Astrocyte (in vitro differentiated cells and primary cell): ENCODE data around the gene RNFT2. TPM values are rescaled to one million over a fixed set of nuclear protein-coding genes. Genes with fewer than 3 reads are reported as not detected.

Experiments used
- DNase-seq: peaks from one replicate; pipeline ENCODE4 v3.0.0-alpha.2; 2010; ENCODE audit warnings: low read depth
- FAIRE-seq: peaks from 2 replicates; lab custom pipeline; 2011; peaks lifted over from hg19 to GRCh38; lab: Jason Lieb, UNC
- H2AFZ ChIP-seq: 2 replicates; pipeline ENCODE4 v1.6.0; 2012; ENCODE audit warnings: low read depth, low read length, inconsistent platforms
- H3K27ac ChIP-seq: 2 replicates; pipeline ENCODE4 v1.5.1; 2011; ENCODE audit warnings: low read depth, low read length, inconsistent platforms
- H3K27me3 ChIP-seq: 2 replicates; pipeline ENCODE4 v1.6.0; 2011; ENCODE audit warnings: low read length, inconsistent platforms; ENCODE audit not compliant: insufficient read depth
- H3K36me3 ChIP-seq: 2 replicates; pipeline ENCODE4 v1.5.1; 2011; ENCODE audit warnings: low read length, inconsistent platforms; ENCODE audit not compliant: insufficient read depth
- H3K4me1 ChIP-seq: 2 replicates; pipeline ENCODE4 v1.5.1; 2011; ENCODE audit warnings: low read length, inconsistent platforms; ENCODE audit not compliant: insufficient read depth
- H3K4me2 ChIP-seq: 2 replicates; pipeline ENCODE4 v1.6.0; 2012; ENCODE audit warnings: low read length, inconsistent platforms
- H3K4me3 ChIP-seq: 2 replicates; pipeline ENCODE4 v1.5.1; 2011; ENCODE audit warnings: low read depth, mild to moderate bottlenecking, low read length, inconsistent platforms; ENCODE audit not compliant: insufficient read depth
- H3K79me2 ChIP-seq: 2 replicates; pipeline ENCODE4 v1.6.0; 2012; ENCODE audit warnings: mild to moderate bottlenecking, low read length, inconsistent platforms; ENCODE audit not compliant: insufficient read depth
- H3K9ac ChIP-seq: 2 replicates; pipeline ENCODE4 v1.6.0; 2012; ENCODE audit warnings: mild to moderate bottlenecking, low read length, inconsistent platforms
- H3K9me3 ChIP-seq: 2 replicates; pipeline ENCODE4 v1.5.1; 2012; ENCODE audit warnings: low read depth, mild to moderate bottlenecking, low read length, inconsistent platforms; ENCODE audit not compliant: insufficient read depth
- H4K20me1 ChIP-seq: 2 replicates; pipeline ENCODE4 v1.6.0; 2012; ENCODE audit warnings: low read length, inconsistent platforms; ENCODE audit not compliant: insufficient read depth
- H3K27ac Mint-ChIP-seq: one replicate; pipeline ENCODE4 v1.8.0; 2021; ENCODE audit warnings: mild to moderate bottlenecking, mixed read lengths; ENCODE audit not compliant: unreplicated experiment
- H3K27me3 Mint-ChIP-seq: one replicate; pipeline ENCODE4 v1.8.0; 2021; ENCODE audit warnings: low read depth, mixed read lengths; ENCODE audit not compliant: unreplicated experiment
- H3K36me3 Mint-ChIP-seq: one replicate; pipeline ENCODE4 v1.8.0; 2021; ENCODE audit warnings: low read depth, mixed read lengths; ENCODE audit not compliant: unreplicated experiment
- H3K4me1 Mint-ChIP-seq: one replicate; pipeline ENCODE4 v1.8.0; 2021; ENCODE audit warnings: low read depth, mixed read lengths; ENCODE audit not compliant: unreplicated experiment
- H3K4me3 Mint-ChIP-seq: one replicate; pipeline ENCODE4 v1.8.0; 2021; ENCODE audit warnings: mild to moderate bottlenecking, moderate library complexity, mixed read lengths; ENCODE audit not compliant: unreplicated experiment
- H3K9me3 Mint-ChIP-seq: one replicate; pipeline ENCODE4 v1.8.0; 2021; ENCODE audit warnings: mild to moderate bottlenecking, mixed read lengths; ENCODE audit not compliant: unreplicated experiment
- EZH2 ChIP-seq: IDR thresholded peaks from 2 replicates; pipeline ENCODE4 v1.6.1; 2012; ENCODE audit warnings: mild to moderate bottlenecking, low read length, inconsistent platforms; ENCODE audit not compliant: insufficient read depth
- total RNA-seq: library from RNA; stranded (reverse); gene quantifications from 2 replicates; pipeline ENCODE4 v1.2.1, GENCODE V29; 2021
- TF ChIP-seq, protein P1 (sequence below): IDR thresholded peaks from 2 replicates; pipeline ENCODE4 v1.5.1; 2011; ENCODE audit warnings: low read depth, mild to moderate bottlenecking, inconsistent platforms, low read length, moderate library complexity; ENCODE audit not compliant: insufficient read depth

The RNFT2 gene
- total RNA-seq, 1 donor from 2014 or later, result 8.9 TPM

DNA sequence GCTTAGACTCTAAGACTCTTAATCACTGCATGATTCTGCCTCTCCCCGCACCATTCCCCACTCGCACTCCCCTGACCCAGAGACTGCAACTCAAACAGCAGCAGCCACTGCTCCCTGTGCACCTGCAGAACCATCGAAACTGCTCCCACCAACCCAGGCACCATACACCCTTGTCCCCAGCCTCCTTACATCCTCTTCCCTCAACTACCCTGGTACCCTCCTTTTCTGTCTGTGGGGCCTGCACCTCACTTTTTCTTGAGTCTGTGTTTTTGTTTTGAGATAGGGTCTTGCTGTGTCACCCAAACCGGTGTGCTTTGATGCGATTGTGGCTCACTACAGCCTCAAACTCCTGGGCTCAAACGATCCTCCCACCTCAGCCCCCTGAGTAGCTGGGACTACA, 69.4 kb downstream of the RNFT2 start:
- H3K27ac ChIP-seq, result no peak overlapping the region
- no peaks in the 10 kb centered on the region for H3K9me3 Mint-ChIP-seq
- H3K27me3 Mint-ChIP-seq, result no peaks in the 10 kb centered on the region
- no peaks in the 10 kb centered on the region for H3K27me3 ChIP-seq
- H3K9ac ChIP-seq, result no peak overlapping the region
- no peak overlapping the region for H3K4me3 Mint-ChIP-seq
- no peak overlapping the region for H3K4me3 ChIP-seq
- no peaks in the 10 kb centered on the region for H3K9me3 ChIP-seq
- no peak overlapping the region for H3K4me2 ChIP-seq
- no peaks in the 10 kb centered on the region for H4K20me1 ChIP-seq
- DNase-seq, result no peak
- no peak overlapping the region for H3K27ac Mint-ChIP-seq
- H3K79me2 ChIP-seq, result no peaks in the 10 kb centered on the region
- H3K4me1 Mint-ChIP-seq, result no peaks in the 10 kb centered on the region
- no peak overlapping the region for H2AFZ ChIP-seq
- no peaks in the 10 kb centered on the region for H3K36me3 Mint-ChIP-seq
- FAIRE-seq, result no peak
- H3K36me3 ChIP-seq, result no peaks in the 10 kb centered on the region
- no peaks in the 10 kb centered on the region for H3K4me1 ChIP-seq
- no peak for TF ChIP-seq EZH2

DNA sequence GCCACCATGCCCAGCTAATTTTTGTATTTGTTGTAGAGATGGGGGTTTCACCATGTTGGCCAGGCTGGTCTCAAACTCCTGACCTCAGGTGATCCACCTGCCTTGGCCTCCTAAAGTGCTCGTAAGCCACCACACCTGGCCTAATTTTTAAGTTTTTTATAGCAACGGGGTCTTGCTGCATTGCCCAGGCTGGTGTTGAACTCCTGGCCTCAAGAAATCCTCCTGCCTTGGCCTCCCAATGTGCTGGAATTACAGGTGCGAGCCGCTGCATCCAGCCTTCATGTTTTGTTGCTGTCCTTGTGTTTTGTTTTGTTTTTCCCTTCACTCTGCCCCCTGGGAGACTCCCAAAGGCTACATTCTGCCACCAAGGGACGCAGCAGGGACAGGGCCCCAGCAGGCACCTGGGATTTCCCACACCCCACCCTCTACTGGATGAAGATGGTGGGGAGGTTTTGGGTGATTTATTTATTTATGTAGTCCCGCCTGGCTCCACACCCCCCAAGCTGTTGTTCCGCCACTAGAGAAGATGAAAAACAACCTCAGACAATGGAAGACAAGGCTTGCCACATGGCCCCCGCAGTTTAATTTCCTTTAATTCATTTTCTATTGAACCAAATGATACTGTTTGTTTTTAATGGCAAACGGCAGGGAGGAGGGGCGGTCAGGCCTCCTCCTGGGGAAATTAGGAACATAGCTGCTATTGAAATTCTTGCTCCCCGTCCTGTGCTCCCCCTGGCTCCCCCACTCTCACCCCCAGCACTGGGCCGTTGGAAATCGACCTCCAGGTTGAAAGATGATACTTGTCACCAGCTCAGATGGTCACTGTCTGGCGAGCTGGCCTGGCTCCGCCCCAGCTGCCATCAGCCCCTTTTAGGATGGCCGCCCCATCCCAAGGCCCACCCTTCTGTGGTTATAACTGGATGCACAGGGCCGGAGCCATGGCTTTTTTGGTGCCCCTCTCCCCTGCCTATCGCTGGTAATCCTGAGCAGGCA, 70.3 kb downstream of the RNFT2 start:
- Histone ChIP-seq H3K9ac (no peak overlapping the region), H3K4me3 (no peak overlapping the region), H3K27me3 (no peaks in the 10 kb centered on the region), H3K4me2 (no peak overlapping the region), H2AFZ (no peak overlapping the region), H3K9me3 (no peaks in the 10 kb centered on the region), H3K4me1 (no peaks in the 10 kb centered on the region), H3K27ac (no peak overlapping the region), H4K20me1 (no peaks in the 10 kb centered on the region), H3K36me3 (no peaks in the 10 kb centered on the region), H3K79me2 (no peaks in the 10 kb centered on the region)
- TF ChIP-seq, protein P1, sequence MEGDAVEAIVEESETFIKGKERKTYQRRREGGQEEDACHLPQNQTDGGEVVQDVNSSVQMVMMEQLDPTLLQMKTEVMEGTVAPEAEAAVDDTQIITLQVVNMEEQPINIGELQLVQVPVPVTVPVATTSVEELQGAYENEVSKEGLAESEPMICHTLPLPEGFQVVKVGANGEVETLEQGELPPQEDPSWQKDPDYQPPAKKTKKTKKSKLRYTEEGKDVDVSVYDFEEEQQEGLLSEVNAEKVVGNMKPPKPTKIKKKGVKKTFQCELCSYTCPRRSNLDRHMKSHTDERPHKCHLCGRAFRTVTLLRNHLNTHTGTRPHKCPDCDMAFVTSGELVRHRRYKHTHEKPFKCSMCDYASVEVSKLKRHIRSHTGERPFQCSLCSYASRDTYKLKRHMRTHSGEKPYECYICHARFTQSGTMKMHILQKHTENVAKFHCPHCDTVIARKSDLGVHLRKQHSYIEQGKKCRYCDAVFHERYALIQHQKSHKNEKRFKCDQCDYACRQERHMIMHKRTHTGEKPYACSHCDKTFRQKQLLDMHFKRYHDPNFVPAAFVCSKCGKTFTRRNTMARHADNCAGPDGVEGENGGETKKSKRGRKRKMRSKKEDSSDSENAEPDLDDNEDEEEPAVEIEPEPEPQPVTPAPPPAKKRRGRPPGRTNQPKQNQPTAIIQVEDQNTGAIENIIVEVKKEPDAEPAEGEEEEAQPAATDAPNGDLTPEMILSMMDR, result no peak
- no peak for TF ChIP-seq EZH2
- Mint-ChIP-seq H3K27ac (no peak overlapping the region), H3K36me3 (no peaks in the 10 kb centered on the region), H3K4me3 (no peak overlapping the region), H3K27me3 (no peaks in the 10 kb centered on the region), H3K4me1 (no peaks in the 10 kb centered on the region), H3K9me3 (no peaks in the 10 kb centered on the region)
- DNase-seq (no peak), FAIRE-seq (no peak)

DNA sequence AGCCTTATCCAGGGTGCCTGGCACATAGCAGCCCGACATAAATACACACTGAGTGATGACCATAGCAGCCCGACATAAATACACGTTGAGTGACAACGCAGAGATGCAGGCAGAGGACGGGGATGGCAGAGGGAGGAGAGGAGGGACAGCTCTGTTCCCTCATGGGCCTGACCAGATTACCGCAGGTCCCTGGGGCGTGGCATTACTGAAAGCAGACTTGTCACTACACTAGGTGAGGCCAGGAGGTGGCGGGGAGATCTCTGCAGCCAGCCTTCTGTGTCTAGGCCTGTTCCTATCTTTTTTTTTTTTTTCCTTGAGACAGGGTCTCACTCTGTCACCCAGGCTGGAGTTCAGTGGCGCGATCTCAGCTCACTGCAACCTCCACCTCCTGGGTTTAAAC, 74.1 kb downstream of the RNFT2 start:
- Mint-ChIP-seq H3K27me3 (no peaks in the 10 kb centered on the region), H3K4me3 (no peak overlapping the region), H3K36me3 (no peaks in the 10 kb centered on the region), H3K9me3 (no peaks in the 10 kb centered on the region), H3K27ac (no peak overlapping the region), H3K4me1 (no peaks in the 10 kb centered on the region)
- FAIRE-seq (no peak), DNase-seq (no peak)
- no peak overlapping the region for H3K4me2 ChIP-seq
- no peaks in the 10 kb centered on the region for H3K79me2 ChIP-seq
- H3K9ac ChIP-seq, result no peak overlapping the region
- no peaks in the 10 kb centered on the region for H3K27me3 ChIP-seq
- no peak for TF ChIP-seq EZH2
- TF ChIP-seq, protein P1, result no peak
- H3K4me3 ChIP-seq, result no peak overlapping the region
- no peaks in the 10 kb centered on the region for H3K36me3 ChIP-seq
- no peaks in the 10 kb centered on the region for H4K20me1 ChIP-seq
- H3K4me1 ChIP-seq, result no peaks in the 10 kb centered on the region
- no peaks in the 10 kb centered on the region for H3K9me3 ChIP-seq
- H3K27ac ChIP-seq, result no peak overlapping the region
- no peak overlapping the region for H2AFZ ChIP-seq
